DMS 273 (cell line): ENCODE data around the gene SAP30.

Source experiments
- DNase-seq: peaks from one replicate; lab custom pipeline; 2025; ENCODE audit not compliant: unreplicated experiment; lab: John Stamatoyannopoulos, UW

SAP30 gene

DNA sequence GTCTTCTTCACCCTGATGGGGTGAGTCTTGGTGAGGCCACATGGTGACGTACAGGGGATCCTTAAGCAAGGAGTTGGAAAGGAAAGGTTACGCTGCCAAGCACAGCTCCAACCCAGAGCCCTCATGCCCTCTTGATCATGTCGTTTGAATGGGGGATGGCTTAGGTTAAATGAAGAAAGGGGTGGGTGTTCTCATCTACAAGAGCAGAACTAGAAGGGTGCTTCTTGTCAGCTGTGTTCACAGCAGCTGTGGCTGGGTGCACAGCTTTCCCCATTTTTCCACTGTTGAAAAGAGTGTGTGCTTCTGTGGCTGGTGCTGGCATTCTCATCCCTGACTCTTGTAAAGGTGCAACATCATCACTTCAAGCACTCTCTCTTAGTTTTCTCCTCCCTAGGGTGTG is 43.7 kb downstream of the SAP30 start:
- DNase-seq = no peak

GRCh38 chr4:173415092-173415491 is 44.3 kb downstream of the SAP30 start:
- DNase-seq = no peak

GRCh38 chr4:173415885-173416653 is 45.3 kb downstream of the SAP30 start:
- DNase-seq = no peak

DNA sequence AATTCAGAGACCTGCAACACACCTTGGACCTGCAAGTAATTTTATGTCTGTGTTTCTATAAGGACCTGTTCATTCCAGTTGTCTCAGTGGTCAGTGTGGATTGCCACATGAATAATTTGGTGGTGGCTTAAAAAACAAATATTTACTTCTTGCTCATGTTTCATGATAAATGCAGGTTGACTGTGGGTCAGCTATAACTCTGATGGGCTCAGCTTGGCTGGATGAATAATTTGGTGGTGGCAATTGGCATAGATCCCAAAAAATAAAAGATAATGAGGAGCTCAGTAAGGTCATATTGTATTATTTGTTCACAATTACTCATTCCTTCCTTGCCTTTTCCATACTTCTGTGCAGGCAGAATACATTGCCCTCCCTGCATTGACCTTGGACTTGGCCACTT is 47.1 kb downstream of the SAP30 start:
- DNase-seq = no peak

GRCh38 chr4:173418639-173419038 is 47.9 kb downstream of the SAP30 start:
- no peak for DNase-seq

DNA sequence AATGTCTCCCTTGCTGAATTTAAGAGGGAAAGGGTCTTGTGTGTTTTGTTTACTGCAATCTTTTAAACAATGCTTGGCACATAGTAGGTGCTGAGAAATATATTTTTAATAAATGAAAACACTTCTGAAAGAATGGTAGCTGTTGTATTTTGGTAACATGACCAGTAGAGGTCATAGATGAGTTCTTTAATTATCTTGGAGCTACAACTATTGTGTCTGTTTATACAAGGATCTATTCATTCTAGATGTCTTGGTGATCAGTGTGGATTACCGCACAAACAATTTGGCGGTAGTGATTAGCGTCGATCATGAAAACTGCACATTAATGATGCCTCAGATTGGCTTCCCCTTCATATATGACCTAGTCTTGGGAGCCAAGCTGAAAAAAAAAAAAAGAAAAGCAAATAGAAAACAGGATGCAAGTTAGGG is 49.6 kb downstream of the SAP30 start:
- peak; percentile 28 for DNase-seq

DNA sequence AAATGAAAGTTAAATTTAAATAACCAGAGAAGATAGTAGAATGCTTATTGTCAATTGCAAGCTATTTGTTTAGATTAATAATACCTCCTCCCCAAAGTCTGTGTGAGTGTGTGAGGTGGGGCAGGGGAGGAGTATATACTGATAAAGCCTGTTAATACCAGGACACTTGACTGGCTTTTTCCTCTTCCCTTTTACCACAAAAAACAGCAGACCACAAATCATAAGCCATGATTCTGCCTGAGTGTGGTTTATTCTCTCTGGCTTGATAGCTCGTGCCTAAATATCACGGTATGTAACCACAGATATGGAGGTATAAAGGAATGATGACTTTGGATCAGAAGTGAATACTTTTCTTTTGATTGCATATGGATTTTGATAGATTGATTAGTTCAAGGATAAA is 50.0 kb downstream of the SAP30 start:
- no peak for DNase-seq

GRCh38 chr4:173424899-173425805 is 54.4 kb downstream of the SAP30 start:
- no peak for DNase-seq

GRCh38 chr4:173426064-173426463 is 55.3 kb downstream of the SAP30 start:
- DNase-seq = no peak
